Activated CD8-positive, alpha-beta memory T cell treated with anti-CD3 and anti-CD28 coated beads, Interleukin-2, amount 10 ng/mL, durations not matched to agents 7 days and 5 days (primary cell): ENCODE results near the gene CREBRF. TPM values are rescaled to one million over a fixed set of nuclear protein-coding genes. Genes with fewer than 3 reads are reported as not detected.
A peak's percentile ranks its signal among the peaks of the same experiment; 100 is the strongest.

ENCODE experiments used
- ATAC-seq: fragments of 150-1000 bp; cut with Tn5 transposase; one replicate; pipeline ENCODE4 v1.10.0; 2021; ENCODE audit warnings: moderate library complexity
- CTCF ChIA-PET: fragments of 350-600 bp; sonication (Branson Sonifier 250); formaldehyde crosslinking; loops from one replicate; lab custom pipeline; 2021; ENCODE audit warnings: antibody characterized with exemption; lab: Charles Lee
- DNase-seq: peaks from one replicate; pipeline ENCODE4 v3.0.0-alpha.2; 2020
- H3K27ac Mint-ChIP-seq: one replicate; pipeline ENCODE4 v1.8.0; 2021; ENCODE audit warnings: mild to moderate bottlenecking, mixed read lengths
- H3K27me3 Mint-ChIP-seq: one replicate; pipeline ENCODE4 v1.8.0; 2021; ENCODE audit warnings: mixed read lengths
- H3K36me3 Mint-ChIP-seq: one replicate; pipeline ENCODE4 v1.8.0; 2021; ENCODE audit warnings: mild to moderate bottlenecking, mixed read lengths
- H3K4me1 Mint-ChIP-seq: one replicate; pipeline ENCODE4 v1.8.0; 2021; ENCODE audit warnings: mixed read lengths
- H3K4me3 Mint-ChIP-seq: one replicate; pipeline ENCODE4 v1.8.0; 2021; ENCODE audit warnings: mild to moderate bottlenecking, moderate library complexity, mixed read lengths
- H3K9me3 Mint-ChIP-seq: one replicate; pipeline ENCODE4 v1.8.0; 2022; ENCODE audit warnings: low read depth, mixed read lengths
- total RNA-seq, 2 experiments: library from RNA; stranded (reverse); gene quantifications; one replicate each; pipeline ENCODE4 v1.2.3, GENCODE V29; 2021

The CREBRF gene
- total RNA-seq, 2 experiments from 2014 or later: 11.2 to 14.7 TPM

DNA sequence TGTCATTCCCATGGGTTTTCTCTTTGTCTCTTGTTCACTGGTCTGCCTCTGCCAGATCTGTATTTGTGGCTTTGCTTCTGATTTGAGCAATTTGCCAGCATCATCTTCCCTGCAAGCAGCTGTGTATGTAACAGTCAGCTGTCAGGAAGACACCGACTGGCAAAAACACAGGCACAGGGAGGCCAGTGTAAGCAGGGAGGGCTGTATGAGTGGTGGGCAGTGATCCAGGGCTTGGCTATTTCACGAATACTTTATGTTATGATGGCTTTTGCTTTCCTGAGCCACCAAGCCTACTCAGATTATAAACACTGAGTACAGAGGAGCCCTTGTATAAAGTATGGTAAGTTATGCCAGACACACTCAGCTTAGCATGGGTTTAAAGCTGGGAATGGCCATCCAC, 99.8 kb downstream of the CREBRF start:
- Mint-ChIP-seq H3K4me1 (peaks cover 7% of the 10 kb centered on the region), H3K27me3 (no peaks in the 10 kb centered on the region), H3K36me3 (peaks cover 19% of the 10 kb centered on the region), H3K4me3 (no peak overlapping the region), H3K27ac (no peak overlapping the region), H3K9me3 (no peaks in the 10 kb centered on the region)
- DNase-seq (peak; percentile 27), ATAC-seq (no peak)
- CTCF ChIA-PET: interaction anchor here (1.1 kb wide), 1 partner anchor 176 kb away, joined by 3 read pairs; no protein-coding TSS in a partner anchor

DNA sequence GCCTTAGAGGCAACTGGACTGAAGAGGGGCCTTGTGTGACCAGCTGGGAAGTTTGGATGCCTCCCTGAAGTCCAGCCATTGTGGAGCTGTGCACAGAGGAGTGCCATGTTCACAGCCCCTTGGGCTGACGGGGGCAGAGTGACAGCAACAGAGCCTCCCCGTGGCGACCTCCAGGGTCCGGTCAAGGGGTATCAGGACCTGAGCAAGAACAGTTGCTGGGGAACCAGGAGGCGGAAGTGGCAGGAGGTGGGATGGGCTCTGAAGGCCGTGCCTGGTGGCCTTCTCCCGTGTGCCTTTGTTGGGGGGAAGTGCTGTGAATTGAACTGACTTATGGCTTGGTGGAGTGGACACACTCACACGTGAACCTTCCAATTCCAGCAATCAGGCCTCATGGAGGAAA, 102.2 kb downstream of the CREBRF start:
- ATAC-seq (no peak), DNase-seq (peak; percentile 30)
- CTCF ChIA-PET: interaction anchor here (0.6 kb wide), 1 partner anchor 102 kb away, joined by 3 read pairs; no protein-coding TSS in a partner anchor
- Mint-ChIP-seq H3K36me3 (peaks cover 14% of the 10 kb centered on the region), H3K4me1 (peaks cover 7% of the 10 kb centered on the region), H3K9me3 (no peaks in the 10 kb centered on the region), H3K27me3 (no peaks in the 10 kb centered on the region), H3K27ac (no peak overlapping the region), H3K4me3 (no peak overlapping the region)

DNA sequence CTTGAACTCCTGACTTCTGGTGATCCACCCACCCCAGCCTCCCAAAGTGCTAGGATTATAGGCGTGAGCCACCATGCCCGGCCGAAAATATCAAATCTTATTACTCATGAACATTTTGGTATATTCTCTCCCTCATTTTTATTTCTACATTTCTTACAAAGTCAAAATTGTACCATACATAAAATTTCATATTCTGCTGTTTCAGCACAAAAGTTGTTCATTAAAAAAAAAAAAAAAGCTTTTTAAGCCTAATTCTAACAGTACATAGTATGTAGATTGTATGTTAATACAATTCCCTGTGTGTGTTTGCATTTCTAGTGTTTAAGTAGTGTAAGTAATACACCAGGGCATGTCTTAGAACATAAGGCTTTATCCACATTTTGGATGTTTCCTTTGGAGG, 103.1 kb downstream of the CREBRF start:
- H3K9me3 Mint-ChIP-seq: no peaks in the 10 kb centered on the region
- no peak overlapping the region for H3K4me3 Mint-ChIP-seq
- ATAC-seq (no peak), DNase-seq (no peak)
- H3K4me1 Mint-ChIP-seq: no peaks in the 10 kb centered on the region
- peaks cover 12% of the 10 kb centered on the region for H3K36me3 Mint-ChIP-seq
- no peaks in the 10 kb centered on the region for H3K27me3 Mint-ChIP-seq
- CTCF ChIA-PET: interaction anchor here (0.6 kb wide), 1 partner anchor 101 kb away, joined by 3 read pairs; no protein-coding TSS in a partner anchor
- H3K27ac Mint-ChIP-seq: no peak overlapping the region

DNA sequence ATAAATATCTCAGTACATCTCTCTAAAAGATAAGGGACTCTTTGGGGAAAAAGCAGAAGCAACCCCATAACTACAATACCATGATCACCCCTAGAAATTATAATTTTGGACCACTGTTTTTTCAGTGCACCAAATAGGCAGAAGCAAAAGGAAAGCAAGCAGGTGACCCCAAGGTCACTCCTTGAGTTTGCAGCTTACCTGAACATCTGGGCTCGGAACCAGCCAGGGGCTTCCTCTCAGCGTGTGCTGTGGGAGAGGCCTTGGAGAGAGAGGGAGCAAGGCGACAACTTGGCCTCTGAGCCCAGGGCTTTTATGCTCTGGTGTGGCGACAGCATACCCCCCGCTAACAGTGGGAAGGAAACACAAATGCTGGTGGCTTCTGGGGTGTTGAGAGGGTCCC, 105.0 kb downstream of the CREBRF start:
- Mint-ChIP-seq H3K4me1 (no peaks in the 10 kb centered on the region), H3K36me3 (peaks cover 7% of the 10 kb centered on the region), H3K27ac (no peak overlapping the region), H3K27me3 (no peaks in the 10 kb centered on the region), H3K4me3 (no peak overlapping the region), H3K9me3 (no peaks in the 10 kb centered on the region)
- no peak for ATAC-seq
- CTCF ChIA-PET: no interaction called here
- DNase-seq: no peak

DNA sequence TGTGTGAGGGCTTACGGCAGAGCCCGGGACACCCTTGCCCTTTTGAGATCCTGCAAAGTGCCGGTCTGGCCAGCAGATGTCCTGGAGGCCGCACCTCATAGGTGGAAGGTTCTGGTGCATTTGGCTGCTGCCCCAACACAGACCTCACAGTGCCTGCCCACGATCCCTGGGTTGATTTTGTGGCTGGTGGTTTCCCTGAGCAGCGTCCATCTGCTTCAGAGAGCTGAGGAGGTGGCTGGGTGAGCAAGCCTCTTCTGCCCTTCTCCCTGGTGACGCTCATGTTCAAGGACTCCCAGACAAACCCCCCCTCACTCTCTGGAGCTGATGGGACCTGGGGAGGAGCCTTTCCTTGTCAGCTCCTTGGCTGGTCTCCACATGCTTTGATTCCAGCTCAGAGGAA, 107.1 kb downstream of the CREBRF start:
- peaks cover 7% of the 10 kb centered on the region for H3K36me3 Mint-ChIP-seq
- DNase-seq (no peak), ATAC-seq (no peak)
- no peaks in the 10 kb centered on the region for H3K4me1 Mint-ChIP-seq
- H3K27ac Mint-ChIP-seq: no peak overlapping the region
- CTCF ChIA-PET: interaction anchor here (1.0 kb wide), 1 partner anchor 179 kb away, joined by 3 read pairs; no protein-coding TSS in a partner anchor
- no peak overlapping the region for H3K4me3 Mint-ChIP-seq
- H3K27me3 Mint-ChIP-seq: no peaks in the 10 kb centered on the region
- H3K9me3 Mint-ChIP-seq: no peaks in the 10 kb centered on the region

DNA sequence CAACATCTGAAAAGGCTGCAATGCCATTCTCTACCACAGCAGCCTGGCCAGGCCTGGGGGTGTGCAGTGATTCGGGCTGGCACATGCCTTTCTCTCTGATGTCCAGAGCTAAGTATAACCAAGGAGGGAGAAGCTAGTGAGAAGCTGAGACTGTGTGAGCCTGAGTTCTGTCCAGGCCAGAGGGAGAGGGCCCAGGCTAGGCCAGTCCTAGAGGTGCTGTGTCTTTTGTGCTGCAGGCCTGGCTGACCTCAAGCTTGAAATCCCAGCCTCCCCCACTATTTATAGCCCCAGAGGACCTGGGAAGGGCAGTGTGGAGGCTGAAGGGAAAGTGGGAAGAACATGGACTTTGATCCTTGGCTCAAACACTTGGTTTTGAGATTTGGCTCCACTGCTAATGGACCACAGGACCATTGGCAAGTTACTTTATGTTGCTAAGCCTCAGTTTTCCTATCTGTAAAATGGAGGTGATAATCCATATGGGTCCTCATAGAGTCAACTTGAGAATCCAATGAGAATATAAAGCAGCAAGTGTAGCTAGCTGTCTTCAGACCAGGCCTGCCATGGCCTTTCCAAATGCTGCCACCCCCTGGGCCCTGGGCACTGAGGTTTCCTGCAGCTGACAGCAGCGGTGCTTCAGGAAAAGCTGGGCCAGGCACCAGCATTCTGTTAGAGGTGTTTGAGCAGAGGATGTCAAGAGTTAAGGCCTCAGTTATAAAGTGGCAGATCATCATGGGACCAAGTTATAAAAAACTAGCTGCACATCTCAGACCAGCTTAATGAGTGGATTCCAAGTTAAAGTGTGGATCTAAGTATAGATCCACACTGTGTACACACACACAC, 109.2 kb downstream of the CREBRF start:
- CTCF ChIA-PET: interaction anchor here (0.6 to 1.4 kb wide), 3 partner anchors 14 to 166 kb away, joined by 3 to 5 read pairs (median 4); no protein-coding TSS in a partner anchor
- Mint-ChIP-seq H3K9me3 (no peaks in the 10 kb centered on the region), H3K36me3 (peaks cover 6% of the 10 kb centered on the region), H3K4me3 (no peak overlapping the region), H3K4me1 (no peaks in the 10 kb centered on the region), H3K27me3 (no peaks in the 10 kb centered on the region), H3K27ac (no peak overlapping the region)
- ATAC-seq (no peak), DNase-seq (no peak)

DNA sequence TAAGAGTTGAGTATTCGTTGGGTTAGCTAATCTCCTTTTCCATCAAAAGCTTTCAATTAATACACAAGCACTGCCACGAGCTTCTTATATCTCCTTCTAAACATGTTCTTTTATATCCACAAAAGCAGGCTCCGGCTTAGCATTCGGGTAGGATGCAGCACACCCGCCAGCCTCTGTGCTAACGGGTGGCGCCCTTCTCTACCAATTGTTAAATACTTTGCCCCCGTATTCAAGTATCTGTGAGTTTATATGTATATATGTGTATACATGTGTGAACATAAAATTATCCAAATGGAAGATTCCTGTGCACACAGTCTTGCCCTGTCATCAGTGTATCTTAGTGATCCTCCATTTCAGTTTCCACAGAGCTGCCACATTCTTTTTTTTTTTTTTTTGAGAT, 116.0 kb downstream of the CREBRF start:
- H3K36me3 Mint-ChIP-seq: no peaks in the 10 kb centered on the region
- CTCF ChIA-PET: no interaction called here
- DNase-seq (no peak), ATAC-seq (no peak)
- H3K4me3 Mint-ChIP-seq: no peak overlapping the region
- no peaks in the 10 kb centered on the region for H3K4me1 Mint-ChIP-seq
- H3K27ac Mint-ChIP-seq: no peak overlapping the region
- no peaks in the 10 kb centered on the region for H3K27me3 Mint-ChIP-seq
- H3K9me3 Mint-ChIP-seq: peaks cover 4% of the 10 kb centered on the region

DNA sequence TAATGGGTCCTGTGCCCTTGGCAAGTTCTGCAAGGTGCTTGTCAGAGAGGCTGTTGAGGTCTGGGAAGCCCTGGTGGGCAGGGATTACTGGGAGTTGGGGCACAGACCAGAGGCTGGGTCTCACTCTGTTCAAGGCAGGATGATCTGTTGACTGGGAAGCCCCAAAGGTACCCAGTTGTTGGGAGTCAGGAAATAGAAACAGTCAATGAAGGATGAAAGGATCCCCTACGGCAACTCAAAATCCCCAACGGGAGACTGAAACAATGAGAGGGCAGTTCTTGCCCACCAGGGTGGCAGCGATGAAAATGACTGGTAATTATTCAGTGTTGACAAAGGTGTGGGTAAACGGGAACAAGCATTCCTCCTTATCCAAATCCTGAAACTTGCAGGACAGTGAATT, 119.4 kb downstream of the CREBRF start:
- H3K36me3 Mint-ChIP-seq: no peaks in the 10 kb centered on the region
- no peaks in the 10 kb centered on the region for H3K27me3 Mint-ChIP-seq
- CTCF ChIA-PET: no interaction called here
- H3K4me1 Mint-ChIP-seq: no peaks in the 10 kb centered on the region
- ATAC-seq: no peak
- H3K27ac Mint-ChIP-seq: no peak overlapping the region
- no peak for DNase-seq
- no peak overlapping the region for H3K4me3 Mint-ChIP-seq
- peaks cover 4% of the 10 kb centered on the region for H3K9me3 Mint-ChIP-seq

DNA sequence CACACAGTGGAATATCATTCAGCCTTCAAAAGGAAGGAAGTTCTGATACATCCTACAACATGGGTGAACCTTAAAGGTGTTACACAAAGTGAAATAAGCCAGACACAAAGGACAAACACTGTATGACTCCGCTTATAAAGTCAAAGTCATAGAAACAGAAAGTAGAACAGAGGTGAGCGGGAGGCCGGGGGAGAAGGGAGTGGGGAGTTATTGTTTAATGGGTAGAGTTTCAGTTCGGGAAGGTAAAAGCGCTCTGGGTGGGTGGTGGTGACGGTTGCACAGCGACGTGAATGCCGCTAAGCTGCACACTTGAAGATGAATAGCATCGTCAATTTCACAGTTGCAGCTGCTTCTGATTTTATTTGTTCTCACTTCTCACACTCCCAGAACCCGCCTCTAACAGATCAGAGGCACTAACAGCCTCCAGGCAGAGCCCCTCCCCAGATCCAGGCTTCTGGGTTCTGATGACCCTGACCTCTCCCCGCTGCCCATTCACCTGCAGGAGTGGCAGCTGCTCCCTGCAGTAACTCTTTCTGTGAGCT, 122.3 kb downstream of the CREBRF start:
- no peaks in the 10 kb centered on the region for H3K27me3 Mint-ChIP-seq

DNA sequence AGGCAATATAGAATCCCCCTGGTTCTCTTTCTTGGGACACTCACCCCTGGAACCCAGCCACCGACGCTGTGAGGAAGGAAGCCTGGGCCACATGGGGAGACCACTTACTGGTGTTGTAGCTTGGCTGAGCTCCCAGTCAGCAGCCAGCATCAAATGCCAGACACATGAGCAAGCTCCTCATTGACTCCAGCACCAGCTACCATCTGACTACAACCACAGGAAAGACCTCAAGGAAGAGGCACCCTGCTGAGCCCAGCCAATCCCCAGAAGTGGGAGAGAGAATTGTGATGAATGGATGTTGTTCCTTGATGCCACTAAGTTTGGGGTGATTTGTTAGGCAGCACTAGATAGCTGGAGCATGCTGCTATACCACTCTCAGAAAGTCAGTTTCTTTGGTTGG, 124.2 kb downstream of the CREBRF start:
- no peaks in the 10 kb centered on the region for H3K4me1 Mint-ChIP-seq
- DNase-seq: no peak
- no peak for ATAC-seq
- H3K27ac Mint-ChIP-seq: no peak overlapping the region
- H3K4me3 Mint-ChIP-seq: no peak overlapping the region
- CTCF ChIA-PET: no interaction called here
- no peaks in the 10 kb centered on the region for H3K9me3 Mint-ChIP-seq
- no peaks in the 10 kb centered on the region for H3K27me3 Mint-ChIP-seq
- no peaks in the 10 kb centered on the region for H3K36me3 Mint-ChIP-seq

More for the DNA sequence above, 122.3 kb downstream of the CREBRF start:
- no peak for ATAC-seq
- no peaks in the 10 kb centered on the region for H3K36me3 Mint-ChIP-seq
- no peak overlapping the region for H3K4me3 Mint-ChIP-seq
- H3K4me1 Mint-ChIP-seq: no peaks in the 10 kb centered on the region
- H3K27ac Mint-ChIP-seq: no peak overlapping the region
- DNase-seq: no peak
- CTCF ChIA-PET: no interaction called here
- H3K9me3 Mint-ChIP-seq: no peaks in the 10 kb centered on the region

DNA sequence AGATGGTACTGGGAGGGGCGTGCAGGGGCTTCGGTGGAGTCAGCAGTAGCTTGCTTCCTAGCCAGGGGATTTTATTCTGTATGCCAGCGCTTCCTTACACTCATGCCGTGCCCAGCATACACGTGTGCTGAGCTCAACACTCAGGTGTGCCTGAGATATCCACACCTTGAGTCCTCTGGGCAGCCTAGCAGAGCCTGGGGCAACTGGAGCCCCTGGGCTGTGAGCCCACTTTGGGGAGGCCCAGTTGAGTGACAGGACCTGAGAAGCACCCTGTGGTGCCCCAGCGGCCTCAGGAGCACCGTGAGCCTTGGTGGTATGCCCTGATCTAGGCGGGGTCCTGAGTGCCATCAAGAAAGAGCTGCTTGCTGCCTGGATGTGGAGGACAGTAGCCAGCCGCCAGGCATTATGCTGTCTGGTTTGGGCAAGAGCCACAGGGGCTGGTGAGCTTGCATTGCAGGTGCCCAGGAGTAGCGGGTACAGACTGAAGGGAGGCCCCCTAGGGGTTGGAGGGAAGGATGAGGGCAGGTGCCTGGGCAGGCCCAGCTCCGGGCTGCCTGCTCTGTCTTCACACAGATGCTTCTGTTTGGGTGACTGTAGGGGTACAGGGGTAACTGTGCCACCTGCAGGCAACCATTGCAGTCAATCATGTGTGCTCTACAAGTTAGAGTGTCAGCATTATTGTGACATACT, 131.0 kb downstream of the CREBRF start:
- CTCF ChIA-PET: interaction anchor here (1.0 kb wide), 1 partner anchor 20 kb away, joined by 3 read pairs; no protein-coding TSS in a partner anchor
- Mint-ChIP-seq H3K9me3 (no peaks in the 10 kb centered on the region), H3K4me1 (no peaks in the 10 kb centered on the region), H3K36me3 (no peaks in the 10 kb centered on the region), H3K27ac (no peak overlapping the region), H3K4me3 (no peak overlapping the region), H3K27me3 (no peaks in the 10 kb centered on the region)
- DNase-seq: no peak
- peak; percentile 53 for ATAC-seq

DNA sequence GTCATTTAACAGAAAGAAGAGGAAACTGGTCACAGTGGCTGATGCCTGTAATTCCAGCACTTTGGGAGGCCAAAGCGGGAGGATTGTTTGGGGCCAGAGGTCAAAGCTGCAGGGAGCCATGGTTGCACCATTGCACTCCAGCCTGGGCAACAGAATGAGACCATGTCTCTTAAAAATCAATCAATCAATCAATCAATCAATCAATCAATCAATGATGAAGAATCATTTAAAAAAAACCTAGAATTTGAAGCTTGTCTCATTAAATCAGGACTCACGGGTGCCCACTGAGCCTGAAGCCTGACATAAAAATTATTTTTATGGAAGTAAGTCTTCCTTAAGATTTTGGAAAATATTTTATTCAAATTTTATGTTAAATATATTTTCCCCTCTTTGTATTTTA, 132.1 kb downstream of the CREBRF start:
- no peak for DNase-seq
- H3K4me3 Mint-ChIP-seq: no peak overlapping the region

More for the DNA sequence above, 132.1 kb downstream of the CREBRF start:
- no peaks in the 10 kb centered on the region for H3K36me3 Mint-ChIP-seq
- CTCF ChIA-PET: no interaction called here
- no peaks in the 10 kb centered on the region for H3K4me1 Mint-ChIP-seq
- ATAC-seq: no peak
- H3K9me3 Mint-ChIP-seq: no peaks in the 10 kb centered on the region
- H3K27me3 Mint-ChIP-seq: no peaks in the 10 kb centered on the region
- H3K27ac Mint-ChIP-seq: no peak overlapping the region
